Activated CD4-positive, alpha-beta T cell treated with anti-CD3 and anti-CD28 coated beads for 48 hours (primary cell): Measurements from ENCODE around the gene TMEM190.

Source experiments
- DNase-seq: peaks from one replicate; pipeline ENCODE4 v3.0.0-alpha.2; 2020

The TMEM190 gene

DNA sequence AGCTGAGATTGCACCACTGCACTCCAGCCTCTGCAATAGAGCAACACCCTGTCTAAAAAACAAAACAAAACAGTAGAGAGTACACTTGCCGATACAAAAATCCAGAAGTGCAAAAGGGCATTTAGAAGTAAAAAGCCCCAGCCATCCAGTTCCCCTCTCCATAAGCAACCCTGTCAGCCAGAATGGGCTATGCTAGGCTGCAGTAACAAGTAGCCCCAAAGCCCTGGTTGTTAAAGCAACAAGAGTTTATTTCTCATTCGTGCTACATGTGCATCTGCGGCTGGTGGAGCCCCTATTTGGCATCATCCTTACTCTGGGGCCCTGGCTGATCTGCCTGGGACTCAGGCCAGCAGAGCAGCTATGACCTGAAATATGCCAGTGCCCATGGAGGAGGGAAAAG is 47.9 kb downstream of the TMEM190 start:
- no peak for DNase-seq

DNA sequence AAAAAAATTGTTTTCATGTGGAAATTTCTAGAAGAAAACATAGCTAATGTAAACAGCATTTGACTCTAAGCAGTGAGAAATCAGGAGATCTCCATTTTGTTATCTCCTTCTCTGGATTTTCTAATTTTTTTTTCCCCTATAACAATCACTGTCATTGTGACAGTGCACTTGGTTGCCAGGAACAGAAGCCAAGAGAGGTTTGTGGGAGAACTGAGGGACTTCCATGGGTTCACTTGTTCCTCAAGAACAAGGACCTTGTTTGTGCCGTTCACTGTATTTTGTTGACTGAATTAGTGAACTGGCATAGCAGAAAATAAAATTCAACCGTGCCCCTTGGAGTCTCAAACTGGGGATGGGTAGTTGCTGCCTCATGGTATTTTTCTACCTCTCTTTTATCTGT is 49.4 kb downstream of the TMEM190 start:
- DNase-seq, result no peak
